Measurements from ENCODE around the gene TEAD2. TPM values are rescaled to one million over a fixed set of nuclear protein-coding genes. Genes with fewer than 3 reads are reported as not detected.

Gene TEAD2
- total and polyA plus RNA-seq, 9 of the 15 experiments (the other 6 are each of a cell fraction or from before 2014, with no cell fraction given), result 1.6 to 27.0 (median 13.9) TPM

DNA sequence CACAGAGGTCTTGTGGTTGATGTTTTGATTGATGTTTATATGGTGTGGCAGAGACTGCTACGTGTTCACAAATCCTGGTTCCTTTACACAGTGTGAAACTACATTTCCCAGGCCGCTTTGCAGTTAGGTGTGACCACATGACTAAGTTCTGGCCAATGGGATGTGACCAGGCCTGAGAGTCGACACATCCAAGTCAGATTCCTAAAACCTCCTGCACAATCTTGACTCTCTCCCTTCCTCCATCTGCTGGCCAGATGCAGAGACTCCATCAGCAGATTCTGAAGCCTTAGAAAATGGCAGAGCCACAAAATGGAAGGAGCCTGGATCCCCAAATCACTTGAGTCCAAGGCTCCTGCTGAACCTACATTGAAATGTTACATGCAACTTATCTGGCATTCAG lies 14.4 kb downstream of the TEAD2 start (continued):
- TF ChIP-seq, protein P1, sequence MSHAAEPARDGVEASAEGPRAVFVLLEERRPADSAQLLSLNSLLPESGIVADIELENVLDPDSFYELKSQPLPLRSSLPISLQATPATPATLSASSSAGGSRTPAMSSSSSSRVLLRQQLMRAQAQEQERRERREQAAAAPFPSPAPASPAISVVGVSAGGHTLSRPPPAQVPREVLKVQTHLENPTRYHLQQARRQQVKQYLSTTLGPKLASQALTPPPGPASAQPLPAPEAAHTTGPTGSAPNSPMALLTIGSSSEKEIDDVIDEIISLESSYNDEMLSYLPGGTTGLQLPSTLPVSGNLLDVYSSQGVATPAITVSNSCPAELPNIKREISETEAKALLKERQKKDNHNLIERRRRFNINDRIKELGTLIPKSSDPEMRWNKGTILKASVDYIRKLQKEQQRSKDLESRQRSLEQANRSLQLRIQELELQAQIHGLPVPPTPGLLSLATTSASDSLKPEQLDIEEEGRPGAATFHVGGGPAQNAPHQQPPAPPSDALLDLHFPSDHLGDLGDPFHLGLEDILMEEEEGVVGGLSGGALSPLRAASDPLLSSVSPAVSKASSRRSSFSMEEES (CRISPR knock-in tag; IDR thresholded peaks at IDR 0.05), result no peak
- TF ChIP-seq, protein P2, sequence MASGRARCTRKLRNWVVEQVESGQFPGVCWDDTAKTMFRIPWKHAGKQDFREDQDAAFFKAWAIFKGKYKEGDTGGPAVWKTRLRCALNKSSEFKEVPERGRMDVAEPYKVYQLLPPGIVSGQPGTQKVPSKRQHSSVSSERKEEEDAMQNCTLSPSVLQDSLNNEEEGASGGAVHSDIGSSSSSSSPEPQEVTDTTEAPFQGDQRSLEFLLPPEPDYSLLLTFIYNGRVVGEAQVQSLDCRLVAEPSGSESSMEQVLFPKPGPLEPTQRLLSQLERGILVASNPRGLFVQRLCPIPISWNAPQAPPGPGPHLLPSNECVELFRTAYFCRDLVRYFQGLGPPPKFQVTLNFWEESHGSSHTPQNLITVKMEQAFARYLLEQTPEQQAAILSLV (tag; IDR thresholded peaks at IDR 0.05), result no peak
- TF ChIP-seq, protein P3, sequence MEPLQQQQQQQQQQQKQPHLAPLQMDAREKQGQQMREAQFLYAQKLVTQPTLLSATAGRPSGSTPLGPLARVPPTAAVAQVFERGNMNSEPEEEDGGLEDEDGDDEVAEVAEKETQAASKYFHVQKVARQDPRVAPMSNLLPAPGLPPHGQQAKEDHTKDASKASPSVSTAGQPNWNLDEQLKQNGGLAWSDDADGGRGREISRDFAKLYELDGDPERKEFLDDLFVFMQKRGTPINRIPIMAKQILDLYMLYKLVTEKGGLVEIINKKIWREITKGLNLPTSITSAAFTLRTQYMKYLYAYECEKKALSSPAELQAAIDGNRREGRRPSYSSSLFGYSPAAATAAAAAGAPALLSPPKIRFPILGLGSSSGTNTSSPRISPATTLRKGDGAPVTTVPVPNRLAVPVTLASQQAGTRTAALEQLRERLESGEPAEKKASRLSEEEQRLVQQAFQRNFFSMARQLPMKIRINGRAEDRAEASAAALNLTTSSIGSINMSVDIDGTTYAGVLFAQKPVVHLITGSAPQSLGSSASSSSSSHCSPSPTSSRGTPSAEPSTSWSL (CRISPR knock-in tag; IDR thresholded peaks at IDR 0.05; ENCODE audit: borderline replicate concordance), result no peak
- no peak for TF ChIP-seq MTF1 (CRISPR knock-in tag; IDR thresholded peaks at IDR 0.05; ENCODE audit: borderline replicate concordance)
- TF ChIP-seq MXI1 (IDR thresholded peaks at IDR 0.05; ENCODE audit: low read depth, low read length), result no peak
- TF ChIP-seq E2F5 (CRISPR knock-in tag; IDR thresholded peaks at IDR 0.05), result no peak
- TF ChIP-seq EWSR1 (IDR thresholded peaks at IDR 0.05; ENCODE audit: borderline replicate concordance, low read depth, partially characterized antibody), result no peak
- TF ChIP-seq KLF16 (IDR thresholded peaks at IDR 0.05), result no peak
- no peak for TF ChIP-seq SMARCA4 (IDR thresholded peaks at IDR 0.05)
- TF ChIP-seq, protein P4, sequence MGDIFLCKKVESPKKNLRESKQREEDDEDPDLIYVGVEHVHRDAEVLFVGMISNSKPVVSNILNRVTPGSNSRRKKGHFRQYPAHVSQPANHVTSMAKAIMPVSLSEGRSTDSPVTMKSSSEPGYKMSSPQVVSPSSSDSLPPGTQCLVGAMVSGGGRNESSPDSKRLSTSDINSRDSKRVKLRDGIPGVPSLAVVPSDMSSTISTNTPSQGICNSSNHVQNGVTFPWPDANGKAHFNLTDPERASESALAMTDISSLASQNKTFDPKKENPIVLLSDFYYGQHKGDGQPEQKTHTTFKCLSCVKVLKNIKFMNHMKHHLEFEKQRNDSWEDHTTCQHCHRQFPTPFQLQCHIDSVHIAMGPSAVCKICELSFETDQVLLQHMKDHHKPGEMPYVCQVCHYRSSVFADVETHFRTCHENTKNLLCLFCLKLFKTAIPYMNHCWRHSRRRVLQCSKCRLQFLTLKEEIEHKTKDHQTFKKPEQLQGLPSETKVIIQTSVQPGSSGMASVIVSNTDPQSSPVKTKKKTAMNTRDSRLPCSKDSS (IDR thresholded peaks at IDR 0.05; ENCODE audit: low read depth, partially characterized antibody), result no peak
- no peak for TF ChIP-seq ZNF280B (CRISPR knock-in tag; IDR thresholded peaks at IDR 0.05)
- no peak for TF ChIP-seq LARP7 (IDR thresholded peaks at IDR 0.05)
- TF ChIP-seq BRD4 (IDR thresholded peaks at IDR 0.05), result no peak
- no peak for TF ChIP-seq SOX6 (IDR thresholded peaks at IDR 0.05)
- peak; percentile 26; the same call in 1 of the 2 replicates for TF ChIP-seq LCOR (CRISPR knock-in tag; IDR thresholded peaks at IDR 0.05)
- TF ChIP-seq PTRF (tag; IDR thresholded peaks at IDR 0.05), result no peak
- no peak for TF ChIP-seq TEAD1 (CRISPR knock-in tag; IDR thresholded peaks at IDR 0.05)

Measured in K562 (cell line).